Activated CD4-positive, CD25-positive, alpha-beta regulatory T cell treated with anti-CD3 and anti-CD28 coated beads, Interleukin-2, amount 50 U/mL, for 16 hours (primary cell): Measurements from ENCODE around the gene ARSG.

Source experiments
- DNase-seq: peaks from one replicate; pipeline ENCODE4 v3.0.0-alpha.2; 2020; ENCODE audit warnings: low read depth, low spot score

Gene ARSG

DNA sequence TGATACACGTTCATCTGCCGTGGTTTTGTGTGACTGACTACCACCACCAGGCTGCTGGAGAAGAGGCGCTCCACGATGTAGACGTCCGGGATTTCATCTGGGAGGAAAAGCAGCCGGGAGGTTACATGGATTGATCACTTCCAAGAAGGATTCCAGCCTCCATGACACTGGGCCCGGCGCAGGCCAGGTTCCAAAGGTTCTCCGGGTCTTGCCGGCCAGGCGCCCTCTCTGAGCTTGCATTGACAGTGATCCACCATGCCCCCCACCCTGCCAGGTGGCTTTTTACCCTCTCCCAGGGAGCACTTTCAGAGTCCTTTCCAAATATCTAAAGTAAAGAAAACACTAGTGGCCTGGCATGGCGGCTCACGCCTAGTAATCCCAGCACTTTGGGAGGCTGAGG is 159.5 kb downstream of the ARSG start:
- DNase-seq, result no peak

DNA sequence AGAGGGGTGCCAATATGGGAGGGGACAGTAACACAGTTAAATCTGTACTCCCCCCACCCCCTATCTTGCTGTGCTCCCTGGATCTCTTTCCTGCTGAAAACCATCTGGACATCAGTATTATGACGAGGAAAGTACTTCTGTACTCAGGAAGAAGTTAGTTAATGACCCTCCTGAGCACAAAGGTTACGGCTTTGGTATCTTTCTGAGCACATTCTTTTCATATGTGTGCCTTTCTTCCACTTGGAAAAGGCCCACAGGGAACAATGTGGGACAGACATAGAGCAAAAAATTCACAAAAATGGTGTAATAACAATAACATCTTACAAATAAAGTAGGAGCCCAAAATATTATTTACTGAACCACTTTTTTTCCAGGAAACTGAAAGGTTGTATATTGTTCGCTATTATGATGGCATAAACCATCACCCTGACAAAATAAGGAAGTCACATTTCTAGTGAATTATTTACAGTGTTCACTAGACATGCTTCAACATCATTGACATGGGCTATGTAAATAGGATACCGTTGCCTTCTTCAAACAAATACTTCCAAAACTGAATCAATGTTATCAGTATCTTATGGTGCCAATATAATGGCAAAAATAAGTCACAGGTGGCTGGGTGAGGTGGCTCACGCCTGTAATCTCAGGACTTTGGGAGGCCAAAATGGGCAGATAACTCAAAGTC is 160.5 kb downstream of the ARSG start:
- DNase-seq, result no peak

DNA sequence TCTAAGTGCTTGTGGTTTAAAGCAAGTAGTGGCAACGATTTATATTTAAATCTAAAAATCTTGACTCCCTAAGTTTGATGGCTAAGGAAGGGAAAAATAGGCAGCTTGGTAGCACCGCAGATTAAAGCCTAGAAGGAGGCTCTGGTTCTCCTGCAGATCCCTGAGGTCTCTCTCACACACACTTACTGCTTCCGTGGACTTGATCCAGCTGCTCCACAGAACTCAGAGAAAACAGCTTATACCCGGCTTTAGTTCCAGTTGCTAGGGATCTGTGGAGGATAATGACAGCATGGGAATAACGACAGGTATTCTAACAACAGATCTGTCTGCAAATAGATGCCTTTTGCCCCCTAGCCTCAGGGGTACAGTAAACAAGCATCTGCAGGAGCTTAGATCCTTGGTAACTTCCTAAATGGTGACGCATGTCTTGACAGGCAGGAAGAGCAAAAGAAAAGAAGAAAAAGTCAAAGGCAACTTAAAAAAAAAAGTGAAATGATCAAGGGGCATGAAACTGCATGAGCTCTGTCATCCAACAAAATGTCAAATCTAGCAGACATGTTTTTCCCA is 161.5 kb downstream of the ARSG start:
- no peak for DNase-seq

DNA sequence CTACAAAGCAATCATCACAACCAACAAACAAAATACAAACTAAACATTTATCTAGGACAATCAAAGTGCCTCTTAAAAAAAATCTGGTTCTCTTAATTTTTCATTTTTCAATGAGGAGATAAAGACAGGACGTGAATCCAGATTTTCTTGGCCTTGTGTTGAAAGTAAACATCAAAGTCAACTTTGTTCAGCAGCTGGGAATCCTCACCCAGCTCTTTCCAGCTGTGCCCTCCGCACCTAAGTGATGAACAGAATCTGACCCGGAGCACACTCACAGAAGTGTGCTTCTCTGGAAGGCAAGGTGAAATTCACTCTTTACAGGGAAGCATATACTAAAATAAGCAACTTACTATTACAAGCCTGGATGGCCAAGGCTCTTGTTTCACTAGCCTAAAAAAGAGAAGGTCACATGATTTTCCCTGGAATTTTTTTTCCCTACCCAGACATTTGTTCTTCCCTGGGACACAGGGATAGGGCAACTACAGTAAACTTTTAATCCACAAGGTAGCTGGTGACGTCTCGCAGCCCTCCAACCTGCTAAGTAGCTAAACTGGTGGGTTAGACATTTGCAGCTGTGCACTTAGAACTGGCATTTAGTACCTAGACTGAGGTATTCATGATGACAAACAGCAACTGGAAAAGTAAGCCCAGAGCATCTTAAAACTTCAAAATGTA is 162.8 kb downstream of the ARSG start:
- DNase-seq, result no peak

DNA sequence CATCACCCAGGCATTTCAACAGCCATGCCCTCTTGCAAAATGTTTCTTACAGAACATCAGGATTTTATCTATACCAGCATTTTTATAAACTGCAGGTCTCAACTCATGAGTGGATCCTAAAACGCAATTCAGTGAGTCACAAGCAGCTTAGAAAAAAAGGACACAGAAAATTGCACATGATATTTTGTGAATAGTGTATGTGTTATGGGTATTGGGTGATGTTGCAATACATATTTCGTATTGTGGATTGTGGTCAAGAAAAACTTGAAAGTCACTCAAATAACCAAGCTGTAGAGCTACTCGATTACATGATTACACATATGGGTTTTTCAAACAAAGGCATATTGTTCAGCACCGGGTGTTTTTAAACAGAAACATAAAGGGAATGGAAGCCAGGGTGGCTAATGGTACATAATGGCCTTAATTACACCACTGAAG is 164.6 kb downstream of the ARSG start:
- no peak for DNase-seq

DNA sequence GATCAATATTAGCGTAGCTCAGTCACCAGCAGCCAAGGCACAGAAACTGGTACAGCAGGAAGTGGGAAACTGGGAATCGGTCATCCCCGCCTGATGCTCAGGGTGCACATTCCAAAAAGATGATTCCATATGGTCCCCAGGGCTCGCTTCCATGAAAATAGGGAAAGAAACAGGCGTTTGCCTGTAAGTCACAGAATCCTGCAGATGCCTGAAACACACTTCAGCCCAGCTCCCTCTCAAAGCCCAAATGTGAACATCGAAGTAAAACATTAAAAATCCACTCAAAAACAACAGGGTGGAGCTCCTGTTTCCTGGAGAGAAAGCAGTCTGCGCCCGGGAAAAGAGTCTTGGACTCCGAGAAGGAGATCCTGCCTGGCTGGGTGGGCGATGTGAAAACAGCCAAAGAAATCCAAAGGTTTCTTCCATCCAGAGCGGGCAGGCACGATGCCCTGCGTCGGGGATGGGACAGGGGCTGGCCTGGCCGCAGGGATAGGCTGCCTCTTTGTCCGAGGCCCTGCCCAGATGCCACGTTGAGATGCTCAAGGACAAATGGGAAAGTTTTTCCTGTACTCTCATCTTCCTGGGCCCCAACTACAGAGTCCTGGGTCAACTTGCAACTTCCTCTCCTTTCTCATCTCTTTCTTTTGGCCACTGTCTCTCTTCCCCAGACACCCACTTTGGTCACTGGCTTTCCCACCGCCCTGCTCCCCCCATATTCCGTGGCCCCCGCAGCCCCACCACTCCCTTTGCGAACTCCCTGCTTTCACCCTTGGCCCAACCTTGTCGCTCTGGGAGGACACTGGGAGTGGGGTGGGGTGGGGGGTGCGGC is 165.3 kb downstream of the ARSG start:
- DNase-seq, result no peak

DNA sequence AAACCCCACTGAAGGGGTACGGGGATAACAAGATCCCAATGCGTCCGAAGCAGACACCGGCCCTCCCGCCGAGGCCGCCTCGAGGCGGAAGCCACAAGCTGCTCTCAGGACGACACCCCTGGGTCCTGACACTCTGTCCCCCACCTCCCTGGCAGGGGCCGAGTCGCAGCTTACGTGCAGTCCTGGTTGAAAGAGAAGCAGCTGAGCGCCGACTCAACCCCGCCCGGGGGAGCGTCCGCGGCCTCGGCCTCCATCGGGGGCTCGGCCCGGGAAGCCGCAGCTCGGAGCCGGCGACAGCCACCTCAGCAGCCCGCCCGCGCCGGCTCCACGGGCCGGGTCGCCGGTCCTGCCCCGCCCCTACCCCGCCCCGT is 165.9 kb downstream of the ARSG start, which contains the start of gene WIPI1:
WIPI1 (minus strand) TSS at position 329 of the 371 bp plus-strand sequence; CDS start at position 254, 75 bp downstream.
- DNase-seq, result no peak

DNA sequence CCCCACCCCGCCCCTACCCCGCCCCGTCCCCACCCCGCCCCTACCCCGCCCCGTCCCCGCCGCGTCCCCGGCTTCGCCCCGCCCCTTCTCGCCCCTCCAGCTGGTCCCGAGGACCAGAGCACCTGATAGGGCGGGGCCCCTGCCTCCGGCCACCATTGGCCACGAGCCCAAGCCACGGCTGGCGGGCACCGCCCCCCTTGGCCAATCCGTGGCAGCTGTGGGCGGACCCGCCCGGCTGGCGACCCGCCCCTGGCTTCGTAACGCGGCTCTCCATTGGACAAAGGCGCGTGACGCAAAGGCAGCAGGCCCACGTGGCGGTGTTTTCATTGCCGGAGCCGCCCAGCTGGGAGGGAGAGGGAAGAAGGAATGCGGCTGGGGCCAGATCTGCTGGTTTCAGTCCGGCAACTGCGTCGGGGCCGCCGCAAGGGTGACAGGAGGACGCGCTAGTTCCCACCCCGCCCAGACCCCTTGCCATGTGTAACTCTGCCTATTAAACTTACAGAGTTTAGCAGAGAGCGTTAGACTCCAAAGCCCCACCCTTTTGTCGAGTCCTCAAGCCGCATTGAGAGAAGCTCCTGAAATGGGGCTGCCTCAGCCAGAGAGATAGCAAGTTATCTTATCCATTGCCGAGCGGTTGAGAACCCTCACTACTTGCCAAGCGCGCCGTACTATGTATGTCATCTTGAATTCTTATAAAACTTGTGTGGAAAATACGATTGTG is 166.4 kb downstream of the ARSG start:
- peak; percentile 98 for DNase-seq

DNA sequence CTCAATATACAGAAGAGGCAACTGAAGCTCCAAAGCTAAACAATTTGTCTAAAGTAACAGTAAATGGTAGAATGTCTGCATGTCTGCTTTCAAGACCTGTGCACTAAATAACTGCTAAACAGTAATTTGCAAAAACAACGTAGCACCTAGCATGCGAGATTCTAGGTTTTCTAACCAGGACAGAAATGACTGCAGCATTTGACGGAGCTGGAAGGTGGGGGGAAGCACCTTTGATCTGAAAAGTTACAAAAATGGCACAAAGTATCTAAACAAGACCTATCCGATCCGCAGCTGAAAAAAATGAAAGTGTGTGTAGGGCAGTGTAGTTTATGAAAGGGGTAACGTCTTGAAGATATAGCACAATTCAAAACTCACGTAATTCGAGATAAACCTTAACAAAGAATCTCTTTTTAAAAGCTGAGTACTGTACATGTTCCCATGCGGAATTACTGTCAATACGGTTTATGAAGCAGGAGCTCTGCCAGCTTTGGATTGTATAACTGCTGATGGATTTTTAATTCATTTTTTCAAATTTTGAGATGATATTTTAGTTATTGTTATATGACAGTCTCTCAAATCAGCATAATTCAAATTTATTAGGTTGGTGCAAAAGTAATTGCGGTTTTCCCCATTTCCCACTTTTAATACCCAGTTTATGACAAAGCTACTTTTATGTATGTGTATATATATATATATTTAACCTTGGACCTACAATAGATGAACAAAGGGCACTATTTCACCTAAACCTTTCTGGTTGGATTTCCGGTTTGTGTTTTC is 167.2 kb downstream of the ARSG start:
- no peak for DNase-seq

DNA sequence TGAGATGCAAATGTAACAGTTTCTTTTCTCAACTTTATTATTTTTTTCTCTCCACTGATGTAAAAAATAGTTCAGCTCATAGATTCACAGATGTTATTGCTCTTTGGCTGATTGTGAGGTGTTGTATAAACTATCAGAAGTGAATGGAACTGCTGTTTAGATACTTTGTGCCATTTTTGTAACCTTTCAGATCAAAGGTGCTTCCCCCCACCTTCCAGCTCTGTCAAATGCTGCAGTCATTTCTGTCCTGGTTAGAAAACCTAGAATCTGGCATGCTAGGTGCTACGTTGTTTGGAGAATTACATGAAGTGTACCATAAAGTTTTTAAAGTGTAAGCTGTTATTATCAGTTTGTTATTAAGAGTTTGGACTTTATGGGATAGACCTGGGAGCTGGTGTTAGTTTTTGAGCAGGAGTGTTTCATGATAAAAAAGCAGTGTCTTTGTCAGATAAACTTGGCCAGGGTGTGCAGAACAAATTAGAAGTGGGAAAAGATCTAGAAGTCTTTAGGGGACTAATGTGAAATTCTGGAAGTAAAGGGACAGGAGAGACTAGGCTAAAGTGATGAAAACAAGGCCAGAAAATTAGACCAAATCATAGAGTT is 167.8 kb downstream of the ARSG start:
- DNase-seq, result no peak

DNA sequence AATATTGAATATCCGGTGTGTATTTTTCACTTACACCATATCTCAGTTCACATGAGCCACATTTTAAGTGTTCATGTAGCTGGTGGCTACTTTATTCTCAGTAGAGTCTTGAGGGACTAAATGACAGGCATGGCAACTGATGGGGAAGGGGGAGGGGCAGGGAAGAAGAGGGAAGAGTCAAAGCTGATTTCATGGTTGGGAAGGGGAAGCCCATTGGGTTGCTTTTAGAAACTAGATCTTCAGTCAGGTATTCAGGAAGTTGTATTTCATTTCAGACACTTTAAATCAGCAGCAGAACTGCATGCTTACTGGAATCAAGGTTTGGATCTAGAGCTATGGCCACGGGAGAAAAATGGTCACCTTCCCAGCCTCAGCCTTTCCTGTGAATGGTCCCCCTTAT is 168.9 kb downstream of the ARSG start:
- DNase-seq, result no peak

DNA sequence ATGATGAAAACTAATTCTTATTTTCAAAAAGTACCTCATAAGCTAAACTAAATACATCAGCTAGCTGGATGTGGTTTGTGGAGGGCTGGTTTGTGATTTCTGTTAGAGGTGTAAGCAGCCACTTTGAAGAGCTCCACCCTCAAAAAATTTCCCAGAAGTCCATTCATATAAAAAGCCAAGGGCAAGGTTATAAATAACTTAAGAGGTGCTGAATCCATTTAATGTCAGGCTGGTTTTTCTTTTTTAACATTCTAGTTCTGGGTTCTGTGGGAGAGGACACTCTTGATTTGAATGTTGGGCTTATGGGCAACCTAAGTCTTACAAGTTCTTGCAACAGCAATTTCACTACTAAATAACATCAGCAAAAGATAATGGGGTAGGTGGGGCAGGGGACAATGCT is 169.4 kb downstream of the ARSG start:
- DNase-seq, result no peak

DNA sequence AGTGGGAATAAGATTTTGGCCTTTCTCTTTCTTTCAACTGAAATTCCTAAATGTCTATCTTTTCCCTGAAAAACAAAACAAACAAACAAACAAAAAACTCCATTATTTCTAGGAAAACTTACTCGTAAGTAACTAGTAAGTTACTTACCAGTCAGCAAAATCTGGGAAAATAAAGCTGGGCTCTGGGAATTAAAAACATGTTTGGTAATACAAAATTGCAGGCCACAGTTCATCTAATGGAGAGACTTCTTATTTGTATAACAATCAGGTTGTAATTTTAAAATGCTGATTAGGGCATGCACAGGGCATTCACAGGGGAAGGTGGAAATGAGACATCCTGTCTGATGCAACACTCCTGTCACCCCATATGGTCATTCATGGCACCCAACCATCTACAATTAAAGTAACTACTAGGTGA is 169.8 kb downstream of the ARSG start:
- no peak for DNase-seq

DNA sequence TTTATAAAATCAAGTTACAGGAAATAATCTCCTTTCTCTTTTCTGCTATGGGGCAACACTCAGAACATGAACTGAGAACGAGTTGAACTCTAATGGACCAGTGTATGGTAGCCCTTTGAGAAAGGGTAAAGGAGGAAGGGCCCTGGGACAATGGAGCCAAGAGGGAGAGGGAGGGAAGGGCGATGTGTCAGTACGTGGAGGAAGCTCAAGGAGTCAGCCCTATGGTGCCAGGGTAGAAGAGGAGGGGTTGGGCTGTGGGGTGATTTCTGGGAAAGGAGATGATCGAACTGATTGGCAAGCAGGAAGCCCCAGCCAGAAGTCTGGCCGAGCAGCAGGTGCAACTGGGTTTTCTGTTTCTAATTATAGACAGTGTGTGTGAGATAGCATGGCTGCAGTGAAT is 170.3 kb downstream of the ARSG start:
- DNase-seq, result no peak

DNA sequence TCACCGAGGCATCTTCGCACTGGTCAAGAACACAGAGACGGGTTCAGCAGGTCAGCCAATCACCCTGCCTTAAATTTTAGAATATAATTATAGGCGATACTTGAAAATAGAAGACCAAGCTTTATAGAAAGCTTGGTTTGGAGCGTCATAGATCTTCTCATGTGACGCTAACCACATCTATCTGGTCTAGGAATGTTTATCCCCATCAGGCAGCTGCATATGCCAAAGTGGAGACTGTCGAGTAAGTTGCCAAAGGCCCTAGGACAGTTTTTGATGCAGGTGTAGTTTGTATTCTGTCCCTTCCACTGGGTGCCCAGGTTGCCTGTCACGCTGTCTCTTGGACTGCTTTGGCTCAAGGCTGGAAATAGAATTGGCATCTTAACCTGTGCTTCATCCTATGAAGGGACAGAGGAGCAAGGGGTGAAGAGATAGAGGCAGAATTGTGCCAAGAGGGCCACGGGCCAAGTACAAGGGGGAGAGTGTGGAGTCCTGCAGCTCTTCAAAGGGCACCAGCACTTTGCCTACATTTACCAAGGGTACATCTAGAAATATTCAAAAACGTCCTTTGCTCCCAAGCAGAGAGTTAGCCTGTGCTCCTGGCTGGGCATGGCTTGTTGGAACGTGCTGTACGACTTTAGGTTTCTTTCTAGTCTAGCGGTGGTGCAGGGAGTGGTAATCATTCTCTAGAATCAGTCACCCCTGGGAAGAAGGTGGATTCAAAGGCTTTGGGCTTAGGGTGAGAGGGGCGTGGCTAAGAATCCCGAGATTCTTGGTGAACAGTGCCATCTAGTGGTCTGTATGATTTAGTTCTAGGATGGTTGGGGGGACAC is 171.3 kb downstream of the ARSG start:
- peak; percentile 53 for DNase-seq

DNA sequence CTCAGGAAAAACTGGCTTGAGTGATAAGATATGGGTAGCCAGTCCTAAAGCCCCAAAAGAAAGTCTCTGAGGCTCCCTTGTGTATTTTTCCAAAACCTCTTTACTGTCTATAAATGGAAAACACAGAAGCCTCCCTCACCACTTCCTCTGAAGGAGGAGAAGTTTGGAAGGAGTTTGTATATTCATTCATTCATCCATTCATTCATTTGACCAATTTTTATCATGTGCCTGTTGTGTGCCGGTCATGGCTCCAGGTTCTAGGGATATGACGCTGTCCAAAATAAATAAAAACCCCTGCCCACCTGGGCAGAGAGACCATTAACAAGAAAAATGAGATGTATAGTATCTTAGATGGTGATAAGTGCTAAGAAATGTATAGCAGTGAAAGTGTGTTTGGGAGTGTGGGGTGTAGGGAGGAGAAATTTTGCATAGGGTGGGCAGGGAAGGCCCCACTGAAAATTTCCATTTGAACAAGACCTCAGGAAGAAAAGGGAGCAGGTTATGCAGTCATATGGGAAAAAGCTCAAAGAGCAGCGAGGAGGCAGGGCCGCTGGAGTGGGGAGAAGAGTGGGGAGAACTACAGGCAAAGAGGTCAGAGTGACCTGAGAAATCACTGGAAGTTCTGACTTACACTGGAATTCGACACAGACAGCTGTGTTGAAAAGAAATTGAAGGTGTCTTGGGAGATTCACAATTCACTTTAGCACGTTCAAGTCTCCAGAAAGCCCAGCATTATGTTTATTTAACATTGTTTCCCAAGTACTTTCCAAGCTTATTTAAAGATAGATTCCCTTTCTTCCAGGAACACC is 172.1 kb downstream of the ARSG start:
- DNase-seq, result no peak

DNA sequence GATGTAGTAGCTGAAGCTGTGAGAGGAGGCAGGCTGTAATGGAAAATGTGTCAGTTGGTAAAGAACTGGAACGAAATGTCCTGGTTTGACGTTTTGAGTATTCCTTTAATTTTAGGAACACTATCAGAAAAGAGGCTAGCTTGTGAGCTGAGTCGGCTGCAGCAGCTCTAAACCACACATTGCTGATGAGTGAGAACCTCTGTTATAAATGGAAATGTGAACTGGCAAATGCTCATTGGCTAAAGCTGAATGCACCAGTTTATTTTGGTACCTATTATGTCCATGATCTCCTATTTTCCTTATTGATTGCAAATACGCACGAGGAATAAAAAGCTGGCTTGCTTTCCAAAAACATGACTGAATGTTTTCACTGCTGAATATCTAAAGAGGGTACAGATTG is 177.0 kb downstream of the ARSG start:
- no peak for DNase-seq

DNA sequence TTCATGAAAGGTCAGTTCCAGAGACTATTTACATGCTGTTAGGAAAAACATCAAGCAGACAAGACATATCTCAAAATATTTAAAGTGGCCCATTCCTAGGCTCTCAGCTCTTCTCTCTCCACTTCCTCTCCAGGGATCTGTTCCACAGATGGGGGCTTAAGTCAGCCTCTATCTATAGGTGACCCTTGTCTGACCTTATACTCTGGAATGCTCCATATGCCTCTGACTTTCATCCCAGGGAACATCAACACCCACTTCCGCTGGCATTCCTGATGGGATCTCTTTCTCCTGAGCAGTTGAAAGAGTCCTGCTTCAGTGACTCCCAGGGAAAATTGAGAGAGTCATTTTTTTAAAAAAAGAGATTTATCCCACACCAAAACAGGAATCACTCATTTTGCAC is 177.5 kb downstream of the ARSG start:
- DNase-seq, result no peak
